ENCODE measurements around the gene EVA1B. TPM values are rescaled to one million over a fixed set of nuclear protein-coding genes. Genes with fewer than 3 reads are reported as not detected.

Gene EVA1B
- total and polyA plus RNA-seq, 2 of the 13 experiments (the other 11 are each of a cell fraction or from before 2014, with no cell fraction given): 3.9 to 6.6 TPM

DNA sequence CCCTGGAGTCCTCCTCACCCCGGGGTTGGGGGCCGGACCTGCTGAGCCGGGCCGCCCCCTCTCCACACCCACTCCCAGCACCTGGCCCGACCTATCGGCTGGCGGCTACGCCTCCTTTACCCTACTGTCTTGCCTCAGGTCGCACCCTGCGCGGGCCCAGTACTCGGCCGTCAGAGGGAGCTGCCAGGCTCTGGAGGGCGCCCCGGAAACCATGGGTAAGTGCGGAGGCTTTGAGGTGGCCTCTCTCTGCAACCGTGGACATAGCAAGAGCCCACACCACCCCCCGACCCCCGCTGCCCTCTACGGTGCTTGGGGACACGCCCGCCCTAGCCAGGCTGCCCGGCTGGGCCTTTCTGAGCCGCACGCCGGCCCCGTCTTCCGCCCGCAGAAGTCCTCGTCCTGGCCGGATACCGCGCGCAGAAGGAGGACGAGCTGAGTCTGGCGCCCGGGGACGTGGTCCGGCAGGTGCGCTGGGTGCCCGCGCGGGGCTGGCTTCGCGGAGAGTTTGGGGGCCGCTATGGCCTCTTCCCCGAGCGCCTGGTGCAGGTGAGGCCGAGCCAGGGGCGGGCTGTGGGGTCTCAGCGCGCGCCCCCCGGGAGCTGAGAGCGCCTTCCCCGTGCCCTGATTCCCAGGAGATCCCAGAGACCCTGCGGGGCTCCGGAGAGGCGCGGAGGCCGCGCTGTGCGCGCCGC lies 17.1 kb downstream of the EVA1B start, which contains the start of gene SH3D21 (continued):
- TF ChIP-seq, protein P1, sequence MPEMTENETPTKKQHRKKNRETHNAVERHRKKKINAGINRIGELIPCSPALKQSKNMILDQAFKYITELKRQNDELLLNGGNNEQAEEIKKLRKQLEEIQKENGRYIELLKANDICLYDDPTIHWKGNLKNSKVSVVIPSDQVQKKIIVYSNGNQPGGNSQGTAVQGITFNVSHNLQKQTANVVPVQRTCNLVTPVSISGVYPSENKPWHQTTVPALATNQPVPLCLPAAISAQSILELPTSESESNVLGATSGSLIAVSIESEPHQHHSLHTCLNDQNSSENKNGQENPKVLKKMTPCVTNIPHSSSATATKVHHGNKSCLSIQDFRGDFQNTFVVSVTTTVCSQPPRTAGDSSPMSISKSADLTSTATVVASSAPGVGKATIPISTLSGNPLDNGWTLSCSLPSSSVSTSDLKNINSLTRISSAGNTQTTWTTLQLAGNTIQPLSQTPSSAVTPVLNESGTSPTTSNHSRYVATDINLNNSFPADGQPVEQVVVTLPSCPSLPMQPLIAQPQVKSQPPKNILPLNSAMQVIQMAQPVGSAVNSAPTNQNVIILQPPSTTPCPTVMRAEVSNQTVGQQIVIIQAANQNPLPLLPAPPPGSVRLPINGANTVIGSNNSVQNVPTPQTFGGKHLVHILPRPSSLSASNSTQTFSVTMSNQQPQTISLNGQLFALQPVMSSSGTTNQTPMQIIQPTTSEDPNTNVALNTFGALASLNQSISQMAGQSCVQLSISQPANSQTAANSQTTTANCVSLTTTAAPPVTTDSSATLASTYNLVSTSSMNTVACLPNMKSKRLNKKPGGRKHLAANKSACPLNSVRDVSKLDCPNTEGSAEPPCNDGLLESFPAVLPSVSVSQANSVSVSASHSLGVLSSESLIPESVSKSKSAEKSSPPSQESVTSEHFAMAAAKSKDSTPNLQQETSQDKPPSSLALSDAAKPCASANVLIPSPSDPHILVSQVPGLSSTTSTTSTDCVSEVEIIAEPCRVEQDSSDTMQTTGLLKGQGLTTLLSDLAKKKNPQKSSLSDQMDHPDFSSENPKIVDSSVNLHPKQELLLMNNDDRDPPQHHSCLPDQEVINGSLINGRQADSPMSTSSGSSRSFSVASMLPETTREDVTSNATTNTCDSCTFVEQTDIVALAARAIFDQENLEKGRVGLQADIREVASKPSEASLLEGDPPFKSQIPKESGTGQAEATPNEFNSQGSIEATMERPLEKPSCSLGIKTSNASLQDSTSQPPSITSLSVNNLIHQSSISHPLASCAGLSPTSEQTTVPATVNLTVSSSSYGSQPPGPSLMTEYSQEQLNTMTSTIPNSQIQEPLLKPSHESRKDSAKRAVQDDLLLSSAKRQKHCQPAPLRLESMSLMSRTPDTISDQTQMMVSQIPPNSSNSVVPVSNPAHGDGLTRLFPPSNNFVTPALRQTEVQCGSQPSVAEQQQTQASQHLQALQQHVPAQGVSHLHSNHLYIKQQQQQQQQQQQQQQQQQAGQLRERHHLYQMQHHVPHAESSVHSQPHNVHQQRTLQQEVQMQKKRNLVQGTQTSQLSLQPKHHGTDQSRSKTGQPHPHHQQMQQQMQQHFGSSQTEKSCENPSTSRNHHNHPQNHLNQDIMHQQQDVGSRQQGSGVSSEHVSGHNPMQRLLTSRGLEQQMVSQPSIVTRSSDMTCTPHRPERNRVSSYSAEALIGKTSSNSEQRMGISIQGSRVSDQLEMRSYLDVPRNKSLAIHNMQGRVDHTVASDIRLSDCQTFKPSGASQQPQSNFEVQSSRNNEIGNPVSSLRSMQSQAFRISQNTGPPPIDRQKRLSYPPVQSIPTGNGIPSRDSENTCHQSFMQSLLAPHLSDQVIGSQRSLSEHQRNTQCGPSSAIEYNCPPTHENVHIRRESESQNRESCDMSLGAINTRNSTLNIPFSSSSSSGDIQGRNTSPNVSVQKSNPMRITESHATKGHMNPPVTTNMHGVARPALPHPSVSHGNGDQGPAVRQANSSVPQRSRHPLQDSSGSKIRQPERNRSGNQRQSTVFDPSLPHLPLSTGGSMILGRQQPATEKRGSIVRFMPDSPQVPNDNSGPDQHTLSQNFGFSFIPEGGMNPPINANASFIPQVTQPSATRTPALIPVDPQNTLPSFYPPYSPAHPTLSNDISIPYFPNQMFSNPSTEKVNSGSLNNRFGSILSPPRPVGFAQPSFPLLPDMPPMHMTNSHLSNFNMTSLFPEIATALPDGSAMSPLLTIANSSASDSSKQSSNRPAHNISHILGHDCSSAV (CRISPR knock-in tag; IDR thresholded peaks at IDR 0.05; ENCODE audit: borderline replicate concordance): no peak
- no peak for TF ChIP-seq ZNF607 (CRISPR knock-in tag; IDR thresholded peaks at IDR 0.05; ENCODE audit: borderline replicate concordance)
- TF ChIP-seq, protein P2, sequence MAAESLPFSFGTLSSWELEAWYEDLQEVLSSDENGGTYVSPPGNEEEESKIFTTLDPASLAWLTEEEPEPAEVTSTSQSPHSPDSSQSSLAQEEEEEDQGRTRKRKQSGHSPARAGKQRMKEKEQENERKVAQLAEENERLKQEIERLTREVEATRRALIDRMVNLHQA (CRISPR knock-in tag; IDR thresholded peaks at IDR 0.05): no peak
- no peak for TF ChIP-seq KAT2B (IDR thresholded peaks at IDR 0.05; ENCODE audit: borderline replicate concordance, low read depth, low read length)
- TF ChIP-seq, protein P3, sequence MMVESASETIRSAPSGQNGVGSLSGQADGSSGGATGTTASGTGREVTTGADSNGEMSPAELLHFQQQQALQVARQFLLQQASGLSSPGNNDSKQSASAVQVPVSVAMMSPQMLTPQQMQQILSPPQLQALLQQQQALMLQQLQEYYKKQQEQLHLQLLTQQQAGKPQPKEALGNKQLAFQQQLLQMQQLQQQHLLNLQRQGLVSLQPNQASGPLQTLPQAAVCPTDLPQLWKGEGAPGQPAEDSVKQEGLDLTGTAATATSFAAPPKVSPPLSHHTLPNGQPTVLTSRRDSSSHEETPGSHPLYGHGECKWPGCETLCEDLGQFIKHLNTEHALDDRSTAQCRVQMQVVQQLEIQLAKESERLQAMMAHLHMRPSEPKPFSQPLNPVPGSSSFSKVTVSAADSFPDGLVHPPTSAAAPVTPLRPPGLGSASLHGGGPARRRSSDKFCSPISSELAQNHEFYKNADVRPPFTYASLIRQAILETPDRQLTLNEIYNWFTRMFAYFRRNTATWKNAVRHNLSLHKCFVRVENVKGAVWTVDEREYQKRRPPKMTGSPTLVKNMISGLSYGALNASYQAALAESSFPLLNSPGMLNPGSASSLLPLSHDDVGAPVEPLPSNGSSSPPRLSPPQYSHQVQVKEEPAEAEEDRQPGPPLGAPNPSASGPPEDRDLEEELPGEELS (CRISPR knock-in tag; IDR thresholded peaks at IDR 0.05): no peak
- TF ChIP-seq ZNF431 (CRISPR knock-in tag; IDR thresholded peaks at IDR 0.05; ENCODE audit: borderline replicate concordance, low read depth): peak; percentile 69; the same call in 1 of the 2 replicates
- TF ChIP-seq MTA1 (CRISPR knock-in tag; IDR thresholded peaks at IDR 0.05; ENCODE audit: borderline replicate concordance): no peak
- no peak; the same call in 1 of the 2 replicates for TF ChIP-seq ZSCAN31 (CRISPR knock-in tag; IDR thresholded peaks at IDR 0.05; ENCODE audit: low read depth)
- no peak for TF ChIP-seq ZNF709 (CRISPR knock-in tag; IDR thresholded peaks at IDR 0.05)
- no peak for TF ChIP-seq TSC22D2 (CRISPR knock-in tag; IDR thresholded peaks at IDR 0.05; ENCODE audit: borderline replicate concordance)
- TF ChIP-seq MLX (CRISPR knock-in tag; IDR thresholded peaks at IDR 0.05): no peak
- TF ChIP-seq ZBTB34 (CRISPR knock-in tag; IDR thresholded peaks at IDR 0.05): no peak
- no peak for TF ChIP-seq HNF4G (IDR thresholded peaks at IDR 0.05; ENCODE audit: borderline replicate concordance, low read depth, low read length)
- TF ChIP-seq HNF4G (CRISPR knock-in tag; IDR thresholded peaks at IDR 0.05; ENCODE audit: borderline replicate concordance, low read depth): no peak; the same call in 1 of the 2 replicates
- no peak for TF ChIP-seq POGZ (CRISPR knock-in tag; IDR thresholded peaks at IDR 0.05)
- TF ChIP-seq ZNF703 (CRISPR knock-in tag; IDR thresholded peaks at IDR 0.05; ENCODE audit: borderline replicate concordance): no peak
